ENCODE results near the gene CELF5.
"Not testable (repeated sequence)": the region's sequence is repeated elsewhere in the genome, so short reads cannot be mapped to it uniquely, and the experiment has no call there.

The CELF5 gene

DNA sequence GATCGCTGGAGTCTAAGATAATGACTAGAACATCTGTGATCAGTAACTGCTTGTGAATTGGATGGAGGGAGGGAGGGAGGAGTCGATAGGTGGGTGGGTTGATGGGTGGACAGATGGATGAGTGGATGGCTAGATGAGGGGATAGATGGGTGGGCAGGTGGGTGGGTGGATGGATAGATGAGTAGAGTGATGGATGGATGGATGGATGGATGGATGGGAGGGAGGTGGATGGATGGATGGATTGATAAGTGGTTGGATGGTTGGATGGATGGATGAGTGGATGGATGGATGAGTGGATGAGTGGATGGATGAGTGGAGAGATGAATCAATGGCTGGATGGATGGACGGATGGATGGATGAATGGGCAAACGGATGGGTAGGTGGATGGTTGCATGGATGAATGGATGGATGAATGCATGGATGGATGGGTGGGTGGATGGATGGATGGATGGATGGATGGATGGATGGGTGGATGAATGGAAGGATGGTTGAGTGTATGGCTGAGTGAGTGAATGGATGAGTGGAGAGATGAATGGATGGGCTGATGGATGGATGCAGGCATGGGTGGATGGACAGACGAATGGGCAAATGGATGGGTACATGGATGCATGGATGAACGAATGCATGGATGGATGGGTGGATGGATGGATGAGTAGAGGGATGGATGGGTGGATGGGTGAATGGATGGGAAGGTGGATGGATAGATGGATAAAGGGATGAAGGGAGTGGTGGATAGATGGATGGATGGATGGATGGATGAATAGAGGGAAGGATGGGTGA, 97.9 kb downstream of the CELF5 start:
- DNase-seq (ENCODE audit: low read depth in 2 of 2): no peak

DNA sequence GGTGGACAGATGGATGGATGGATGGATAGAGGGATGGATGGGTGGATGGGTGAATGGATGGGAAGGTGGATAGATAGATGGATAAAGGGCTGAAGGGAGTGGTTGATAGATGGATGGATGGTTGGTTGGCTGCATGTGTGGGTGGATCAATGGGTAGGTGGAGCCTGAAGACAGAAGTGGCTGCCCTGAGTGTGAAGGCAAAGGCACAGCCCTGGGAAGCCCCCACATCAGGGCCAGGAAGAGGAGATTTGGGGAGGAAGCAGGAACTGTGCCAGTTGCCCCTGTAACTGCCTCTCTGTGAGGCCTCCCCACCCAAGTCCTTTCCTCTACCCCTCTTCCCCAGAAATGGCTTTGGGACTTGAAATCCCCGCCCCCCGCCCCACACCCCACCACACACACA, 98.6 kb downstream of the CELF5 start:
- no peak for DNase-seq (ENCODE audit: low read depth in 2 of 2)

DNA sequence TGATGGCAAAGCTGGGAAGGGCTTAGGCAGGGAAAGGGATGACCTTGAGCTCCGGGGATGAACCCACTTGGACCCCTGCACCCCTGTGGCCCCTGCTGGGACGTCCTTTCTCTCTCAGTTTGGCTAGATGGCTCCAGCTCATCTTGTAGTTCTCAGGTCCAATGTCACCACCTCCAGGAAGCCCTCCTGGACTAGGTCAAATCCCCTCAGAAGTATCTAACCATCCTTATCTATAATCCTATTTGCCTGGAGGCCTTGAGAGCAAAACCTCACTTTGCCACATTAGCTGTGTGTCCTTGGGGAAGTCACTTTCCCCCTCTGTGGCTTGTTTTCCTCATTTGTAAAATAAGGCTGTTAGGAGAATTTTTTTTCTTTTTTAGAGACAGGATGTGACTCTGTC, 99.2 kb downstream of the CELF5 start:
- no peak for DNase-seq (ENCODE audit: low read depth in 2 of 2)

DNA sequence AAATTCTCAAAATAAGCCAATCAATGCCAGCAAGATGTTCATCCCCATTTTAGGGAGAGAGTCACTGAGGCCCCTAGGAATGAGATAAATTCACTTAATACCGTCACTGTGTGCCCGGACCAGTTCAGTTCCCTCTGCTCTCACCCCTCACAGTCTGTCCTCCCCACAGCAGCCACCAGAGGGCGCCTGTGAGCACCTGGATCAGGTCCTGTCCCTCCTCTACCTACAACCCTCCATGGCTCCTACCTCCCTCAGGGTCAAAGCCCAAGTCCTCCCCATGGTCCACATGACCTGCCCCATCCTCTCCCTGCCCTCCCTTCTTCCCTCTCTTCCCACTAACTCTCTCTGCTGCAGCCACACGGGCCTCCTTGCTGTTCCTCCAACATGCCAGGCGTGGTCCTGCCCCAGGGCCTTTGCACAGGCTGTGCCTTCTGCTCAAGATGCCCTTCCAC, 100.0 kb downstream of the CELF5 start:
- DNase-seq (ENCODE audit: low read depth in 2 of 2): peak; percentile 64 to 79

DNA sequence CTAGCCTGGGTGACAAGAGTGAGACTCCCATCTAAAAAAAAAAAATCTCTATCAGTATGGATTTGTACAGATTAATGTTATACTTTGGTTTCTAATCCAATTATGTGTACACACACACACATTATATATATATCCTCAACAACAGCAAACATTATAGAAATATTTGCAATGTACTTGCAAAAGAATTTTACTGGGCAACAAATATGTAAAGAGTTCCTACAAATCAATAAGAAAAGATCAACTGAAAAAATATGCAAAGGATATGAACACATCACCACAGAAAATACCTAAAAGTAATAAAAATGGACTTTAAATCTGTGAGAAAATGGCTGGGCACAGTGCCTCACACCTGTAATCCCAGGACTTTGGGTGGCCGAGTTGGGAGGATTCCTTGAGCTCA, 101.0 kb downstream of the CELF5 start:
- DNase-seq (ENCODE audit: low read depth in 2 of 2): no peak

DNA sequence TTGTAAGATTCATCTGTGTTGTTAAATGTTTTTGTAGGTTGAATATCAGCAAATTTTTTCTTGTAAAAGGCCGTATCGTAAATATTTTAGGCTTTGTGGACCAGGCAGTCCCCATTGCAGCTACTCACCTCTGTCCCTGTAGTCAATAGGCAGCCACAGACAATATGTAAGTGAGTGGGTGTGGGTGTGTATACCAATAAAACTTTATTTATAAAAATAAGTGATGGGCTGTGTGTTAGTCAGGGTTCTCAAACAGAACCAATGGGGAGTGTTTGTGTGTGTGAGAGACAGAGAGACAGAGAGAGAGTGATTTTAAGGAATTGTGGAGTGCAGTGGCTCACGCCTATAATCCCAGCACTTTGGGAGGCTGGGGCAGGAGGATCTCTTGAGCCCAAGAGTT, 104.3 kb downstream of the CELF5 start:
- DNase-seq (ENCODE audit: low read depth in 2 of 2): no peak

DNA sequence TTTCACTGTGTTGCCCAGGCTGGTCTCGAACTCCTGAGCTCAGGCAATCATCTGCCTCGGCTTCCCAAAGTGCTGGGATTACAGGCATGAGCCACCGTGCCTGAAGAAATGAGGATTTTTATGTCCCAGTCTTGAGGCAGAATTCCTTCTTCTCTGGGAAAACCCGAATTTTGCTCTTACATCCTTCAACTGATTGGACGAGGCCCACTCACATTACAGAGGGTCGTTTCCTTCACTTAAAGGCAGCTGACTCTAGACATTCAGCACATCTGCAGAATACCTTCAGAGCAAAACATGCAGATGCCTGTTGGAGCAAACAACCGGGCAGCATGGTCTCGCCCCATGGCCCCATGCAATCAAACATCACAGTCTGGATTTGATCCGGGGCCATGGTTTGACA, 105.6 kb downstream of the CELF5 start:
- no peak for DNase-seq (ENCODE audit: low read depth in 2 of 2)

DNA sequence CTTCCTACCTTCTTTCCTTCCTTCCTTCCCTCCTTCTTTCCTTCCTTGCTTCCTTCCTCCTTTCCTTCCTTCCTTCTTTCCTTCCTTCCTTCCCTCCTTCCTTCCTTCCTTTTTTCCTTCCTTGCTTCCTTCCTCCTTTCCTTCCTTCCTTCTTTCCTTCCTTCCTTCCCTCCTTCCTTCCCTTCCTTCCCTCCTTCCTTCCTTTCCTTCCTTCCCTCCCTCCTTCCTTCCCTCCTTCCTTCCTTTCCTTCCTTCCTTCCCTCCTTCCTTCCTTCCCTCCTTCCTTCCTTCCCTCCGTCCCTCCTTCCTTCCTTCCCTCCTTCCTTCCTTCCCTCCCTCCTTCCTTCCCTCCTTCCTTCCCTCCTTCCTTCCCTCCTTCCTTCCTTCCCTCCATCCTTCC, 107.8 kb downstream of the CELF5 start:
- DNase-seq (ENCODE audit: low read depth in 2 of 2): not testable (repeated sequence)

DNA sequence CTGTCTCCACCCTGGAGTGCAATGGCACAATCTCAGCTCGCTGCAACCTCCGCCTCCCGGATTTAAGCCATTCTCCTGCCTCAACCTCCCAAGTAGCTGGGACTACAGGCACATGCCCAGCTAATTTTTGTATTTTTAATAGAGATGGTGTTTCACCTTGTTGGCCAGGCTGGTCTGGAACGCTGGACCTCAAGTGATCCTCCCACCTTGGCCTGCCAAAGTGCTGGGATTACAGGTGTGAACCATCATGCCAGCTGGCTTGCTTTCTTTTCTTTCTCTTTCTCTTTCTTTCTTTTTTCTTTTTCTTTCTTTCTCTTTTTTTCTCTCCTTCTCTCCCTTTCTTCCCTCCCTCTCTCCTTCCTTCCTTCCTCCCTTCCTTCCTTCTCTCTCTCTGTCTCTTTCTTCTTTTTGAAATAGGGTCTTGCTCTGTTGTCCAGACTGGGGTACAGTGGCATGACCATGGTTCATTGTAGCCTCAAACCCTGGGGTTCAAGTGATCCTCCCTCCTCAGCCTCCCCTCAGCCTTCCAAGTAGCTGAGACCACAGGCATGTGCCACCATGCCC, 108.6 kb downstream of the CELF5 start:
- DNase-seq (ENCODE audit: low read depth in 2 of 2): no peak

DNA sequence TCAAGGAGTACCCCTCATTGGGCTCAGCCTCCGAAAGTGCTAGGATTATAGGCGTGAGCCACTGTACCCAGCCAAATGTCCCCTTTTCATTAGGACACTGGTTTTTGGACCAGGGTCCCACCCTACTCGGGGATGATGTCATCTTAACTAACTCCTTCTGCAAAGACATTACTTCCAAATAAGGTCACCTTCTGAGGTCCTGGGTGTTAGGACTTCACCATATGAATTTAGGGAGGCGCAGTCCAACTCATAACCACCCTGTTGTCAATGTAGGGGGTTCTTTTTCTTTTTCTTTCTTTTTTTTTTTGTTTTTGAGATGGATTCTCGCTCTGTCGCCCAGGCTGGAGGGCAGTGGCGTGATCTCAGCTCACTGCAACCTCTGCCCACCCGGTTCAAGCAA, 109.2 kb downstream of the CELF5 start:
- DNase-seq (ENCODE audit: low read depth in 2 of 2): no peak

DNA sequence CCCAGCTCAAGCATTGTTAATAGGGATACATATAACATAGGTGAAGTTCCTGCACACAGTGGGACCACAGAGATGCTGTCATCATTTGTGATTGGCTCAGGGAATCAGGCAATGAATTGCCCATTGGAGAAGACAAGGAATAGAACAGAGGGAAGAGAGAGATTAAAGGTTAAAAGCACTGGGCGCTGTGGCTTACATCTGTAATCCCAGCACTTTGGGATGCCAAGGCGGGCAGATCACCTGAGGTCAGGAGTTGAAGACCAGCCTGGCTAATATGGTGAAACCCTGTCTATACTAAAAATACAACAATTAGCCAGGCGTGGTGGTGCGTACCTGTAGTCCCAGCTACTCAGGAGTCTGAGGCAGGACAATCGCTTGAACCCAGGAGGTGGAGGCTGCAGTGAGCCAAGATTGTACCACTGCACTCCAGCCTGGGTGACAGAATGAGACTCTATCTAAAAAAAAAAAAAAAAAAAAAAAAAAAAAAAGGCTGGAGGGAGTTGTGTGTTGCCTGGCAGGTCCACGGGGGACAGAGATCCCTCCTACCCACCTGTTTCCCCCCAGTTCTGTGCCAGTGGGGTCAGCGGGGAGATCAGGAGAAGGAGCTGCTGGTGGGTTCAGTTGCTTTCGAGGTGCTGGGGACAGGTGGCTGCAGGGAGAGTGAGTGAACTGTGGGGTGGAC, 110.4 kb downstream of the CELF5 start:
- DNase-seq (ENCODE audit: low read depth in 2 of 2): not testable (repeated sequence)

DNA sequence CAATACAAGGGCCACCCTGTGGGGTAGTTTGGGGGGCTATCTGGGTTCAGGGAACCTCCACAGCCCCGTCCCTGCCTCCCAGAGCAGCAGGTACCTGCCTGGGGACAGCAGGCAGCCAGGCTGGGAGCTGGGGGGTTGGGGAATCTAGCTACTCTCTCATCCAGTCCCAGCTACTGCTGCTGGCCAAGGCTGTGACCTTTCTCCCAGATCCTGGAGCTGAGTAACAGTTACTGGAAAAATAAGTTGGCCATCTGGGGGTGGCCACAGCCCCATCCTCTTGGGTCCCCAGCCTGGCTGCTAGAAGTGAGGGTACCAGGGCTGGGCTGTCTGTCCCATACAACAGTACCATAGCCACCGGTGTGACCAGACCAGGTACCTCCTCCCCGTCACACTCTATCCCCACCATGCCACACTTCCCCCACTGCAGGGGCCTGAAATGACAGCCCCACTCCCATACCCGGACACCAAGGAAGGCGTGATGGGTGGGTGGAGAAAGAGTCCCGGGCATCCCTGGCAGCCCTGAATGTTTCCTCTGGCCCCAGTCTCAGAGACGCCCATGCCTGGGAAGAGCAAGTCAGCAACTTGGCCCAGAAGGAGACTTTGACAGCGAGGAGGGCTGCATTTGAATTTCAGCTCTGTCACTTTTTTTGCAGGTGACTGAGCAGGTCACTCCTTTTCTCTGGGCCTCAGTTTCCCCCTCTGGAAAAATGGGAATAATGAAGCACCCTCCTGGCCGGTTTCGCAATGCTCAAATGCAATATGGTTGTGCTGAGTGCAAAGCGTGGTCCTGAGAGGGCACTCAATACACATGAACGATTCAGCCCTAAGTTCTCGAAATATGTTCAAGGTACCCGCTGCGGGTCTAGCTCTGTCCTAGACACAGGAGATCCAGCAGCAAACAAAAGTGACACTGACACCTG, 111.2 kb downstream of the CELF5 start:
- no peak for DNase-seq (ENCODE audit: low read depth in 2 of 2)

DNA sequence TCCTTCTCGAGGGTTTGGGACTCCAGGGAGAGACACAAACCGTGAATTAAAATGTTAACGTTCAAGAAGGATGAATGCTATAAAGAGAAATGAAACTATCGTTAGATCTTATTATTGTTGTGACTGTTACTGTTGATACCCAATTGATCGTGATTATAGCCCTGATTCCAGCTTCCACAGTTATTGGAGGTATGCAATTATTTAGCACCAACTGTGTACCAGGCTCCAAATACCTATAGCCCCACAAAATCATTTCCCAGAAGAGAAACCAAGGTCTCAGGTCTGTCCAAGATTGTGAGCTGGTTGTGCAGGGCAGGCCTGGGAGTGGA, 111.9 kb downstream of the CELF5 start:
- no peak for DNase-seq (ENCODE audit: low read depth in 2 of 2)

DNA sequence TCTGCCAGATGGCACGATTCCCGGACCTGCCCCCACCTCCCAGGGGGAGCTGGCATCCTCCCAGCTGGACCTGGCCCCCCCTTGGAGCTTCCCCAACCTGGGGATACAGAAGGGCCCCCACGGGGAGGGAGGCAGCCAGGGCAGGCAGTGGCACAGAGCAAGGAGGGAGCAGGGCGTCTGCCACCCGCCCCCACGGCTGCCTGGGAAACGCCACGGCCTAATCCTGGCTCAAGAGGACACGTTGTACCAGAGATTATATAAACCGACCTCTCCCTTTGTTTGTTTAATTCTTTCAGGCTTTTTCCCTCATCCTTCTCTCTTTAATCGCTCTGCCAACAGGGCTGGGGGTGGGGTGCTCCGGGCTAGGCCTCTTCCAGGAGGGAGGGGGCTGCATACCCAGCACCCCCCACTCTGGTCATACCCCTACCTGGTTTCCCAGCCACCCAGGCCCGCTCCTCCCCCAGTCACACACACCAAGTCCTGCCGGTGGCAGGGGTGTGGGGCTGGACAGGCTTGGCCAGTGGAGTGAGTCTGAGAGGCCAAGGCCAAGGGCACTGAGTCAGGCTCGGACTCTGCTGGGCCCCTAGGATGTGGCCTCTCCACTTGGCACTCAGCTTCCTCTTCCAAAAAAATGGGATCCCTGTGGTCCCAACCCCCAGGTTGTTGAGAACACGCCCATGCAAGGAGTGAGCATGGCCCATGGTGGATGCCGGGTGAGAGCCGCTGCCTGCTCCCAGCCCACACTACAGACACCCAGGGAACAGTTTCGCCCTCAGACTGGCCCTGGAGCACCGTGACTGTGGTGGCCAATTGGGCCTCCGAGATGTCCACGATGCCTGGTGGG, 112.4 kb downstream of the CELF5 start:
- no peak for DNase-seq (ENCODE audit: low read depth in 2 of 2)

DNA sequence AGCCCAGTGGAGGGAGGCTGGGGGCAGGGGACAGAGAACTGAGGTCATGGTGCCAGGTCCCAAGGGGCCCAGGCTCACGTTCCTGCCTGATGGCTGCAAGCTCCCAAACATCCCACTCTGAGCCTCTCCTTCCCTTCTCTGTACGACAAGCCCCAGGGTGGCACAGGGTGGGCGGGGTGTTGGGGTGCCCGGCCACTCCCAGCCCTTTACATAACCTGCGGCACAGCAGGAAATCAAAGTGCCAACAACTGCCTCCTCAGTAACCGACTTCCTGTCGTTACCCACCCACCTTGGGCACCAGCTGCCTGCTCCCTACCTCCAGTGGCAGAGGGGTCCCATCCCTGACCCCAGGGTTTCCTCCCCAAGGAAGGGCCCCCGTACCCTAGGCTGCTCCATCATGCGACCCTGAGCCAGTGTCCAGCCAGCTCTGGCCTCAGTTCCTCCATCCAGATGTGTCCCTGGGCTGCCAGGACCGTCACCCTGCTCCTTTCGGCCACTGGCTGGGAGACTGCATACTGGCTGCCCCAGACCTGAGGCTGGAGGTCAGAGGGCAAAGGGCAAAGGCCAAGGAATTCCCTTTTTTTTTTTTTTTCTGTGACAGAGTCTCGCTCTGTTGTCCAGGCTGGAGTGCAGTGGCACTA, 114.2 kb downstream of the CELF5 start:
- peak in 1 of 2 donors; percentile 15 for DNase-seq (ENCODE audit: low read depth in 2 of 2)

DNA sequence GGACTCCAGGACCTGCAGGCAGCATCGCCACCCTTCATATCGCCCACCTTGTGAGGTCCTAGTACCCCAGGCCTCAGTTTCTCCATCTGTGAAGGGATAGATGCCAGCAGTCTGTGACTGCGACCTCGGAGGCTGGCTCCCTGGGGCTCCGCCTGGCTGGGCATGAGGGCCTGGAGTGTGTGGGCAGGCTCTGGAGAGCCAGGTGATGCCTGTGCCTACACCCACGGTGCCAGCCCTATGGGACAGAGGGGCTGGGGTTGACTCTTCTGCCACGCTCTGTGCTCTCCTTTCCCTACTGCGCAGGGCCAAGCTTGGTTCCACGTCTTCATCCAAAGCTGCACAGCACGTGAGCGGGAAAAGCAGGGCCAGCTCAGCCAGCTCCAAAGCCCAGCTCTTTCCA, 115.9 kb downstream of the CELF5 start:
- DNase-seq (ENCODE audit: low read depth in 2 of 2): no peak

DNA sequence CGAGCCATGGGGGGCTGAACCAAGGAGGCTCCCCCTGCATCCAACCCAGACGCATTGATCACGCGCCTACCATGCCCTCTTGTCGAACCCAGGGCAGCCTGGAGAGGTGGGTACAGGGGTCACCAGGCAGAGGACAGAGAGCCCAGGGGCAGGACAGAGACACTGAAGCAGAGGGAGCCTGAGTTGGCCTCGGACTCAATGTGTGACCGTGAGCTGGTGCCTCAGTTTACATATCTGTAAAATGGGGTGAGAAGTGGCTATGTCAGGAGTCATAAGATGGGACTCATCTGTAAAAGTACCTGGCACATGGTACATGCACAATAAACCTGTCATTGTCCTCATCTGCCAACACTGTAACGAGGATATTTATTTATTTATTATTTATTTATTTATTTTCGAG, 117.8 kb downstream of the CELF5 start:
- DNase-seq (ENCODE audit: low read depth in 2 of 2): no peak

DNA sequence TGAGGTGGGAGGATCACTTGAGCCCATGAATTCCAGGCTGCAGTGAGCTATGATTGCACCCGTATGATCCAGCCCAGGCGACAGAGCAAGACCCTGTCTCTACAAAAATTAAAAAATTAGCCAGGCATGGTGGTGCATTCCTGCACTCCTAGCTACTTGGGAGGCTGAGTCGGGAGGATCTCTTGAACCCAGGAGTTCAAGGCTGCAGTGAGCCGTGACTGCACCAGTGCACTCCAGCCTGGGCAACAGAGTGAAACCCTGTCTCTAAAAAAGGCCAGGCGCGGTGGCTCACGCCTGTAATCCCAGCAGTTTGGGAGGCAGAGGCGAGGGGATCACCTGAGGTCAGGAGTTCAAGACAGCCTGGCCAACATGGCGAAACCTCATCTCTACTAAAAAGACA, 118.5 kb downstream of the CELF5 start:
- not testable (repeated sequence) for DNase-seq (ENCODE audit: low read depth in 2 of 2)

DNA sequence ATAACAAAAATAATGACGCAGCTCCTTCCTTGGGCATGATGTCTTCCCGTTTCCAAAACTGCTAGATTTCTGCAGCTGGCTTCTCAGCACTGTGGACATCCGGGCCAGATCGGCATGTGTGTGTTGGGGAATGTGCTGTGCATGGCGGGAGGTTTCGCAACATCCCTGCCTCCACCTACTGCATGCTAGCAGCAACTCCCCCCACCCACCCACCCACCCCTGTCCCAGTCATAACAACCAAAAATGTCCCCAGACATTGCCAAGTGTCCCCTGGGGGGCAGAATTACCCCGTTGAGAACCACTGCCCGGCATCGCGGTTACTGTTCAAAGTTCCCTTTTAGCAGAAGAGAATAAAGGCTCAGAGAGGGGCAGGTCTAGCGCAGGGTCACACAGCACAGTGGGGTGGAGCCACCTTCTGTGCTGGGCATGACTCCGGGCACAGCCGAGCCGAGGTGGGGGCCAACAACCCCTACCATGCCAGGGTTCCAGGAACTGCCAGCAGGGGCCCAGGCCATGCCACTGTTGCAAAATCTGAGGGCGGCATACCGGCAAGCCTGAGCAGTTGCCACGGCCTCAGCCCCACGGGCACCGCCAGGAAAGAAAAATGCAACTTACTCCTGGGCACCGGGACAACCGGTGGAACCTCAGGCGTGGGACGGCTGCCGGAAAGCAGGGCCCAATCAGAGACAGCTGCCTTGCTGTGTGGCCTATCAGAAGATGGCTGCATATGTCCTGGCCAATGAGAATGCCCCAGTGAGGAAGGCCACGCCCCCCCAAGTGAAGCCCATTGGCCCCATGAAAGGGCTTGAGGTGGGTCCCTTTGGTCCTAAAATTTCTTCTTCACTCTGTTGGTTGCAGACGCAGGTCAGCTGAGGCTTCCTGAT, 119.4 kb downstream of the CELF5 start:
- no peak for DNase-seq (ENCODE audit: low read depth in 2 of 2)

Data from stimulated activated CD4-positive, alpha-beta T cell treated with anti-CD3 and anti-CD28 coated beads, Interleukin-15, amount 100 ng/mL, for 48 hours (primary cell).